ENCODE results near the gene FRMD8.
A peak's percentile ranks its signal among the peaks of the same experiment; 100 is the strongest.

The FRMD8 gene

GRCh38 chr11:65386307-65387140 lies at the start of gene FRMD8:
FRMD8 (plus strand) TSS chr11:65386637; CDS start chr11:65387037, 400 bp downstream.
- peak; percentile 76 to 83 (median 79) for DNase-seq (ENCODE audit: low read depth in 3 of 3, low spot score in 1 of 3)

GRCh38 chr11:65338676-65339075 lies 47.8 kb upstream of the FRMD8 start:
- DNase-seq (ENCODE audit: low read depth in 3 of 3, low spot score in 1 of 3), result no peak

- no peak for DNase-seq (ENCODE audit: low read depth in 3 of 3, low spot score in 1 of 3)
These were observed 46.2 kb upstream of the FRMD8 start for GRCh38 chr11:65340226-65340625.

GRCh38 chr11:65341856-65342255 lies 44.6 kb upstream of the FRMD8 start:
- no peak for DNase-seq (ENCODE audit: low read depth in 3 of 3, low spot score in 1 of 3)

GRCh38 chr11:65351511-65351910 lies 34.9 kb upstream of the FRMD8 start:
- DNase-seq (ENCODE audit: low read depth in 3 of 3, low spot score in 1 of 3), result no peak

- no peak for DNase-seq (ENCODE audit: low read depth in 3 of 3, low spot score in 1 of 3)
These were observed 33.7 kb upstream of the FRMD8 start for GRCh38 chr11:65352783-65353182.

GRCh38 chr11:65353376-65353775 lies 33.1 kb upstream of the FRMD8 start:
- no peak for DNase-seq (ENCODE audit: low read depth in 3 of 3, low spot score in 1 of 3)

GRCh38 chr11:65353900-65354264 lies 32.6 kb upstream of the FRMD8 start:
- no peak for DNase-seq (ENCODE audit: low read depth in 3 of 3, low spot score in 1 of 3)

GRCh38 chr11:65354265-65355012 lies 32.0 kb upstream of the FRMD8 start, which contains the start of gene TIGD3:
TIGD3 (plus strand) TSS chr11:65354751; CDS start chr11:65355809, 1,058 bp downstream.
- peak; percentile 92 to 96 (median 92) for DNase-seq (ENCODE audit: low read depth in 3 of 3, low spot score in 1 of 3)

- peak in 2 of 3 donors; percentile 23 to 35 for DNase-seq (ENCODE audit: low read depth in 3 of 3, low spot score in 1 of 3)
These were observed 31.2 kb upstream of the FRMD8 start for GRCh38 chr11:65355013-65355775.

GRCh38 chr11:65355776-65356393 lies 30.6 kb upstream of the FRMD8 start:
- no peak for DNase-seq (ENCODE audit: low read depth in 3 of 3, low spot score in 1 of 3)

- DNase-seq (ENCODE audit: low read depth in 3 of 3, low spot score in 1 of 3), result no peak
These were observed 30.0 kb upstream of the FRMD8 start for GRCh38 chr11:65356394-65356972.

- no peak for DNase-seq (ENCODE audit: low read depth in 3 of 3, low spot score in 1 of 3)
These were observed 28.5 kb upstream of the FRMD8 start for GRCh38 chr11:65357856-65358356.

- DNase-seq (ENCODE audit: low read depth in 3 of 3, low spot score in 1 of 3), result no peak
These were observed 24.0 kb upstream of the FRMD8 start for GRCh38 chr11:65362320-65362931.

GRCh38 chr11:65362966-65363365 lies 23.5 kb upstream of the FRMD8 start:
- DNase-seq (ENCODE audit: low read depth in 3 of 3, low spot score in 1 of 3), result no peak

GRCh38 chr11:65363770-65364169 lies 22.7 kb upstream of the FRMD8 start:
- no peak for DNase-seq (ENCODE audit: low read depth in 3 of 3, low spot score in 1 of 3)

GRCh38 chr11:65366340-65366773 lies 20.1 kb upstream of the FRMD8 start:
- no peak for DNase-seq (ENCODE audit: low read depth in 3 of 3, low spot score in 1 of 3)

- no peak for DNase-seq (ENCODE audit: low read depth in 3 of 3, low spot score in 1 of 3)
These were observed 15.8 kb upstream of the FRMD8 start for GRCh38 chr11:65370659-65371049.

- no peak for DNase-seq (ENCODE audit: low read depth in 3 of 3, low spot score in 1 of 3)
These were observed 12.4 kb upstream of the FRMD8 start for GRCh38 chr11:65373839-65374580.
